ENCODE measurements around the gene TLK1. TPM values are rescaled to one million over a fixed set of nuclear protein-coding genes. Genes with fewer than 3 reads are reported as not detected.
A peak's percentile ranks its signal among the peaks of the same experiment; 100 is the strongest.

Gene TLK1
- total RNA-seq, 1 donor from 2014 or later: 35.8 TPM

DNA sequence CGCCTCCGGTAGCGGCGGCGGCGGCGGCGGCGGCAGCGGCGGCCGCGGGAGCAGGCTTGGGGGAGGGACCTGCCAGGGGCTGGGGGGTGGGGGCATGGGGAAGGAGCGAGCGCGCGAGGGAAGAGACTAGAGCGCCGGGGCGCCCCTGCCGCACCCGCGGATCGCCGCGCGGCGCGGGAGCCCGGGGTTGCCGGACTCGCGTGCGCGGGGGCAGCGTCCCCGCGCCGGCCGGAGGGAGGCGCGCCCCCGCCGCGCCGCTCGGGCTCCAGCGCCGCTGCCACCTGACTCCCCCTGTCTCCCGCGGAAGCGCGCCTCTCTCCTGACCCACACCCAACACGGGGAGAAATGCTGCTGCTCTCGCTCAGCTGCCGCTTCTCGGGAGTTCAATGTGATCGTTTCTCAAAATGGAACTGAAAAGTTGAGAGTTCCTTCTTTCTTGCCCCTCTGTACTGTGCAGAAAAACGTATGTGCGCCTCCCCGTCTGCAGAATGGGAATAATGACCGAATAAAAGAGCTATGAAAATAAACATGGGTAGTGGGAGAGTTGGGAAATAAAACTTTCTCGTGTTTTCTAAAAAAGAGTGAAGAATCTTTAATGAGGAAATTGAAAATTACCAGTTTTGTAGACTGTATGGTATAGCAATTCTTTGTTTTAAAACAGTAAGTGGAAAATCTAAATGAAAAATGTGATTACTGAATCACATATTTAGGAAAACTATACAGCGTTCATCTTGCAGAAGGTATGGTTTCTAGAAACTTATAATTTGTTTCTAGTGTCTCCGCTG is 455 bp upstream of the TLK1 start:
- no peak for TF ChIP-seq POLR2AphosphoS5 (IDR thresholded peaks at IDR 0.05; ENCODE audit: insufficient read depth in 1 of 2, low read depth in 1 of 2)
- TF ChIP-seq, protein P1, sequence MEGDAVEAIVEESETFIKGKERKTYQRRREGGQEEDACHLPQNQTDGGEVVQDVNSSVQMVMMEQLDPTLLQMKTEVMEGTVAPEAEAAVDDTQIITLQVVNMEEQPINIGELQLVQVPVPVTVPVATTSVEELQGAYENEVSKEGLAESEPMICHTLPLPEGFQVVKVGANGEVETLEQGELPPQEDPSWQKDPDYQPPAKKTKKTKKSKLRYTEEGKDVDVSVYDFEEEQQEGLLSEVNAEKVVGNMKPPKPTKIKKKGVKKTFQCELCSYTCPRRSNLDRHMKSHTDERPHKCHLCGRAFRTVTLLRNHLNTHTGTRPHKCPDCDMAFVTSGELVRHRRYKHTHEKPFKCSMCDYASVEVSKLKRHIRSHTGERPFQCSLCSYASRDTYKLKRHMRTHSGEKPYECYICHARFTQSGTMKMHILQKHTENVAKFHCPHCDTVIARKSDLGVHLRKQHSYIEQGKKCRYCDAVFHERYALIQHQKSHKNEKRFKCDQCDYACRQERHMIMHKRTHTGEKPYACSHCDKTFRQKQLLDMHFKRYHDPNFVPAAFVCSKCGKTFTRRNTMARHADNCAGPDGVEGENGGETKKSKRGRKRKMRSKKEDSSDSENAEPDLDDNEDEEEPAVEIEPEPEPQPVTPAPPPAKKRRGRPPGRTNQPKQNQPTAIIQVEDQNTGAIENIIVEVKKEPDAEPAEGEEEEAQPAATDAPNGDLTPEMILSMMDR (IDR thresholded peaks at IDR 0.05): no peak
- no peak for TF ChIP-seq POLR2A (IDR thresholded peaks at IDR 0.05)
- Histone ChIP-seq H3K4me3 (peak overlapping the region; percentile 82 to 85), H3K4me1 (peaks cover 14% of the 10 kb centered on the region), H3K27me3 (no peaks in the 10 kb centered on the region), H3K27ac (peak overlapping the region; percentile 96), H3K36me3 (no peaks in the 10 kb centered on the region), H3K9me3 (no peaks in the 10 kb centered on the region)
- intact Hi-C loops (cut with DNase I): loop anchor here (5.0 kb wide), 1 partner anchor 189 kb away; no protein-coding TSS in a partner anchor
- DNase-seq (ENCODE audit: extremely low spot score in 2 of 2): no peak

DNA sequence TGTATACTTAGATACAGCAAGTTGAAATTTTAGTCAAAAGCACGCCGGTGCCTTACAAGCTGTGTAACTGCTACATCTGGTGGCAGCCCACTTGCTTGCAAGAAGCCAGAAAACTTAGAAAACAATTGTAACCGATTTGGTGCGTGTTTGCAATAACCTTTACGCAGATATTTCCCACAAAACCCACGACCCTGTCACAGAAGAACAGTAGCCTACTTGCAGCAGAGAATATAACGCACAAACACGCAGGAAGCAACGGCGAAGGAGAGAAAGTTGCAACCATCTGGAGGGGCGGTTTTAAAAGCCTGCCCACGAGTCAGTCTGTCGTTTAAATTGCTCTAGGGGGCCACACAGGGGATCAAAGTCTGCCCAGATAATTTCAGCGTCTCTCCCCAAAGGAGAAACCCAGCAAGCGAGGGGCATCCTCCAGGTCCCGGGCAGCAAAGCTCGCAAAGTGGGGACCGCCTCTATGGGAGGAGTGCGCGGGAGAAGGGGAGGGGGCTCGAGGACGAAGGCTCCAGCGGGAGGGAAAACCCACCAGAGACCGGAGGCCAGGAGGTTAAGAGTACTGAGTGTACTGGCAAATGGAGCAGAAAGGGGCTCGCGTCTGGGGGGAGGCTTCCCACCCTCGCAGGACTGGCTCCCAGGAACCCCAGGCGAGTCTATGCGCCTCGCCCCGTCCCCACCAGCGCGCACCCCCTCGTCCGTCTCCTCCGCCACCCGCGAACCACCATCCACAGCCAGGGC is 1.1 kb downstream of the TLK1 start:
- Histone ChIP-seq H3K27me3 (no peaks in the 10 kb centered on the region), H3K4me1 (peaks cover 30% of the 10 kb centered on the region), H3K4me3 (peak overlapping the region; percentile 82 to 85), H3K9me3 (no peaks in the 10 kb centered on the region), H3K36me3 (no peaks in the 10 kb centered on the region), H3K27ac (peak overlapping the region; percentile 96)
- peak in 1 of 2 donors; percentile 51 for TF ChIP-seq POLR2AphosphoS5 (IDR thresholded peaks at IDR 0.05; ENCODE audit: insufficient read depth in 1 of 2, low read depth in 1 of 2)
- no peak for TF ChIP-seq POLR2A (IDR thresholded peaks at IDR 0.05)
- TF ChIP-seq, protein P1 (IDR thresholded peaks at IDR 0.05): peak in 1 of 3 experiments; percentile 35
- no peak for DNase-seq (ENCODE audit: extremely low spot score in 2 of 2)
- intact Hi-C loops (cut with DNase I): loop anchor here (5.0 kb wide), 1 partner anchor 187 kb away; no protein-coding TSS in a partner anchor

DNA sequence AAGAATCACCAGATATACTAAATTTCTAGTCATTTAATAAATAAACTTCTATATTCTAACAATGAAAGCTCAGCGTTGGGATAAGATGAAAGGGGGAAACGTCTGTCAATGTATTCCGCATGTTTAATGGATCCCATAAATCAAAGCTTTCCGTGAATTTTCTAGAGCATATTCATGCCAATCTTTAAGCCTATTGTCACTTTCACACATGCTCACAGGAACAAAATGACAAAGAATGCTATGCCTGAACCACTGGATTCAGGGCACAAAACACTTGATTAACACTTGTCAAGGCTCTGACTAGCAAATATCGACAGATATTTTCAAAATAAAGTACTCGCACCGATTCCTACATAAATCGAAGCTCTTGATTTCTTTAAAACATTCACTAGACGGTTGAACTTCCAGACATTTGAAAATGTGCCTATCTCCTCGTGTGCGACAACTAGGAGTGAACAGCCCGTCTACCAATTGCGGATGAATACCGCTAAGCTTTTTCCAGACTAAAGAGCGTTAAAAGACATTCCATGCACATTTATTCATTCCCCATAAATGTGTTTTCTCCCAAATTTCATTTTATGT is 1.8 kb downstream of the TLK1 start:
- no peak for TF ChIP-seq POLR2AphosphoS5 (IDR thresholded peaks at IDR 0.05; ENCODE audit: insufficient read depth in 1 of 2, low read depth in 1 of 2)
- TF ChIP-seq, protein P1 (IDR thresholded peaks at IDR 0.05): no peak
- no peak for TF ChIP-seq POLR2A (IDR thresholded peaks at IDR 0.05)
- intact Hi-C loops (cut with DNase I): no loop called here
- H3K4me1 ChIP-seq: peaks cover 36% of the 10 kb centered on the region

DNA sequence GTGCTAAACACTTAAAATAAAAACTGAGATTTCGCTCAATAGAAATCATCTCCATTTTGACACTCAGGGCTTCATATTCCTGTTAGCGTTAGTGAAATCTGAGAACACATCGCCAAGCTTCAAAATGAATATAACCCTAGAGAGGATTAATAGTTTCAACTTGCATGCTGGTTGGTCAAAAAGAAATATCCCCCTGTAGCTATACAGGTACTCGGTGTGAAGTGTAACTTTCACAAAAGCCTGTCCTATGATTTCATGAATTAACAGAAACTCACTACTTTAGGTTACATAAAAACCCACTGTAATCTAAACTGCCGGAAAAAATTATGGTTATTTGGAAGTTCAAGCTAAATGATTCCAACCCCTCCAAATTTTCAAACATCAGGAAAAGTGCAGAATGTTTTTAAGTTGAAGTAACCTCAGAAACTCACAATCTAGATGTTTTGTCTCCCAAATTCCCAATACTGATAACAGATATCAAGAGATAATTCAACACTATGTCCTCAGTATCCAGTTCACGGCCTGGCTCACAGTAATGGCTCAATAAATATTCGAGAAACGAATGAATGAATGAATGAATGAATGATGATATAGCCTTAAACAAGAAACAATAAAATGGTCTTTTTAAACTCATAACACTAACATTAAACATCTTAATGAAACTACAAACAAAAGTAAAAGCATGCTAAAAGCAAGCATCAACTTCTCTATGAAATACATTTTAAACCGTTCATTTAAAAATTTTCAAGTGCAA is 2.5 kb downstream of the TLK1 start:
- no peak overlapping the region for H3K27ac ChIP-seq
- no peak for DNase-seq (ENCODE audit: extremely low spot score in 2 of 2)
- peaks cover 39% of the 10 kb centered on the region for H3K4me1 ChIP-seq
- intact Hi-C loops (cut with DNase I): no loop called here
- no peaks in the 10 kb centered on the region for H3K9me3 ChIP-seq
- no peaks in the 10 kb centered on the region for H3K36me3 ChIP-seq
- no peaks in the 10 kb centered on the region for H3K27me3 ChIP-seq
- peak overlapping the region in 1 of 2 donors; percentile 82 for H3K4me3 ChIP-seq
- no peak for TF ChIP-seq POLR2AphosphoS5 (IDR thresholded peaks at IDR 0.05; ENCODE audit: insufficient read depth in 1 of 2, low read depth in 1 of 2)

More for the DNA sequence above, 1.8 kb downstream of the TLK1 start:
- Histone ChIP-seq H3K9me3 (no peaks in the 10 kb centered on the region), H3K36me3 (no peaks in the 10 kb centered on the region), H3K27ac (peak overlapping the region; percentile 96), H3K27me3 (no peaks in the 10 kb centered on the region), H3K4me3 (peak overlapping the region; percentile 82 to 85)
- DNase-seq (ENCODE audit: extremely low spot score in 2 of 2): no peak

DNA sequence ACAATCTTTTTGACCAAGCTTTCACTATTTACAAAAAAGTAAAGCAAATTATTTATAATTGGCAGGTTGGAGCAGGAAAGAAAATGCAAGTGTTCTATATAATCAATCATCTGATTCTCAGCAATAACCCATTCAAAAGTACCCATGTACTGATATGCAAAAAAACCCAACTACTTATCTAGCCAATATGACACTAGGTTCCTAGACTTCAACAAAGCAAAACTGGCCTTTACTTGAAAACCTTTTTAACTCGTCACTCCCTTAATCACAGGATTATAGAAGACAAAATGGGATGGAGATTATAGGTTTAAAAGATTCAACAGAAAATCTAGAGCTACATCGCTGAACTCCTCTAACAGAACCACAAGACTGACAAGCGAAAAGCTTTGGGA is 3.6 kb downstream of the TLK1 start:
- H3K27me3 ChIP-seq: no peaks in the 10 kb centered on the region
- no peak overlapping the region for H3K4me3 ChIP-seq
- H3K36me3 ChIP-seq: no peaks in the 10 kb centered on the region
- peaks cover 39% of the 10 kb centered on the region for H3K4me1 ChIP-seq
- DNase-seq (ENCODE audit: extremely low spot score in 2 of 2): no peak
- intact Hi-C loops (cut with DNase I): no loop called here
- H3K27ac ChIP-seq: no peak overlapping the region
- H3K9me3 ChIP-seq: no peaks in the 10 kb centered on the region
- TF ChIP-seq, protein P1 (IDR thresholded peaks at IDR 0.05): no peak
- TF ChIP-seq POLR2AphosphoS5 (IDR thresholded peaks at IDR 0.05; ENCODE audit: insufficient read depth in 1 of 2, low read depth in 1 of 2) (no peak), POLR2A (IDR thresholded peaks at IDR 0.05) (no peak)
